Stimulated activated CD8-positive, alpha-beta memory T cell treated with anti-CD3 and anti-CD28 coated beads, Interleukin-12 subunit alpha, Interleukin-12 subunit beta, amount 100 ng/mL, for 1 hour (primary cell): ENCODE results near the gene IQSEC2.

ENCODE experiments used
- DNase-seq: peaks from one replicate; pipeline ENCODE4 v3.0.0-alpha.2; 2020; ENCODE audit warnings: low read depth

Gene IQSEC2

DNA sequence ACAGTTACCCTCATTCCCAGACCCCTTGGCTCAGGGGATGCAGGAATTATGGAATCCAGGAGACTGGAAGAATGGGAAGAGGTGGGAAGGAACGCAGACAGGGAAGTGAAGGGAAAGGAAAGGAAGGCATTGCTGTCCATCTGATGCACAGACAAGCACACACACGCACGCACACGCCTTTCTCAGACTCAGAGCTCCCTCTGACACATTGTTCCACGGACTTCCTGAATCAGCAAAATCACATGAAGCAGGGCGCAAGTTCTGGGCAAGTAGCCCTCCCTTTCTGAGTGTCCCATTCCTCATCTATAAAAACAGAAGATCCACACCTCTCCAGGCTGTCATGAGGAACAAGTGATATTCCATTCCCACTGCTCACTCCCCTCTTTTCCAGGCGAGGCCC, 13.2 kb downstream of the IQSEC2 start:
- DNase-seq = no peak

- no peak for DNase-seq
Measured at GRCh38 chrX:53266914-53267313, 14.5 kb downstream of the IQSEC2 start.

DNA sequence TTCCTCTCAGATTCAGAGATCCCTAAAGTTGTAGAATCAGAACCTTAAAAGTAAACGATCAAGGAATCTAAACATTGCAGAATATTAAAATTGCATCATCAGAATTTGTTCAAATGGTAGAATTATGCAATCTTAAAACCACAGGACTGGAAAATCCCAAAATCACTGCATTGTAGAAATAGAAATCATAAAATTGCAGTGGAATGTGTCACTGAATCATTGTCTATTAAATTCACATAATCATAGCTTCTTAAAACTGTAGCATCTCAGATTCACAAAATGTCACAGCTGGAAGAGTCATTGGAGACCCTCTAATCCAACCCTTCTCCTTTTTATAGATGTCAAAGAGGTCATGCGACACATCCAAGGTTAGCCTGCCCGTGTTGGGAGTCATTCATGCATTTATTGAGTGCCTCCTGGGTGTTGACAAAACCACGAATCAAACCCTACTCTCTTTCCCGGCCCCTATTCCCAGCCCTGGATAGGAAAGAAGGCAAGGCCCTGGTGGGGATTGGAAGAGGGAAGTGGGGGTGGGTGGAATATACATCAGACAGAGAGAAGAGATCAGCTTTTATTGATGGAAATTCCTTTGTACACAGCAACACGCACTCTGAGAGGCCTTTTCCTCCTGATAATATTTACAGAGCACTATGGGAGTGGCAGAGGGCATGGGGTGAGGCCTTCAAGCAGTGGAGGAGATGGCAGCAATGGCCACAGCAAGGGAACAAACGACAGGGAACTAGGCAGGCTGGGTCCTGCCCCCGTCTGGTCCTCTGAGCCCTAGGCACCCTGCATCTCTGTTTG, 15.4 kb downstream of the IQSEC2 start:
- no peak for DNase-seq

GRCh38 chrX:53263597-53264094, 17.7 kb downstream of the IQSEC2 start:
- DNase-seq = no peak

GRCh38 chrX:53262918-53263394, 18.4 kb downstream of the IQSEC2 start:
- DNase-seq = no peak

DNA sequence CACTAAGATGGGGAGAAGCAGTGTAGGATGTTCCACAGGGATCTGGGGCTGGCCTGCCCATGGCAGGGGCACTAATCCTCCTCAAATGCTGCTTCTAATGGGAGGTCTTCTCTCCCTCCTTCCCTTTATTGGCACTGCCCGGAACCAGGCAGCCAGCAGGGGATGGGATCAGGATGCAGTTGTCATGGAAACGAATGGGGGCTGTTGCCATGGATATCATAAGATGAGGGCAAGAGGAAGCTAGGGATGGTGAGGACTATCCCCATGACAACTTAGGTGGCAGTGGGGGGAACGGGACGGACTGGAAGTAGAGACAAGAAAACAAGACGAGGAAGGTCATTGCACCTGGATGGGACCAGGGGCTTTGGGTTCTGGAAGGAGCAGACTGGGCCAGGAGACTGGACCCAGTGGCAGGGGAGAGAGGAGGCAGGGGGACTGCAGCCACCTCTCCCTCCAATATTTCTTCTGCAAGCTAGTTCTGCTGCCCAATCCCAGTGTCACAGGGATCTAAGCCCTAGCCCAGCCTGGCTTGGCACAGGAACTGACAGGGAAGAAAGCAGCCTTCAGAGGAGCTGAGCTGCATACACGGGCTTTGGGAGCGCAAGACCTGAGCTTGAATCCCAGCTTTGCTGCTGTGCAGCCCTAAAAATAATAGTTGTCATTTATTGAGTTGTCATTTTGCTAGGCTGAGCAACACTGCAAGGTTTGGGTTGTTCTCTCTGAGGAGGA, 19.0 kb downstream of the IQSEC2 start:
- DNase-seq = no peak

- DNase-seq = no peak
Measured at GRCh38 chrX:53261355-53261972, 19.9 kb downstream of the IQSEC2 start.

DNA sequence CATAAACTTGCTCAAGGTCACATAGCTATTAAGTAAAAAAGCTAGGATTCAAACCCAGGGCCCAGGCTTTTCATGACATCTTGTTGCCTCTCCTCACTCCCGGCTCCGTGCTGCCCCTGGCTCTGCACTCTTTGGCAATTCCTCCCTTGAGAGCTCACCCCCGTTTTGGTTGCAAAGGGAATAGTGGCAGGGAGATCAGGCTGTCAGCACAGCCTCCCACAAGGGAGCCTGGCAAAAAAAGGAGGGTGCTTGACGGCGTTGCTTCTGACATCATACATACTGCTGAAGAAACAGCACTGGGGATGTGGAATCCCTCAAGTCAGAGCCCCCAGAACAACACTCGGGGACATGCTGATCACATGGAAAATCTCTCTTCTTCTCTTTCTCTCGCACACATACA, 20.5 kb downstream of the IQSEC2 start:
- no peak for DNase-seq

- DNase-seq = no peak
Measured at GRCh38 chrX:53257670-53258423, 23.5 kb downstream of the IQSEC2 start.

DNA sequence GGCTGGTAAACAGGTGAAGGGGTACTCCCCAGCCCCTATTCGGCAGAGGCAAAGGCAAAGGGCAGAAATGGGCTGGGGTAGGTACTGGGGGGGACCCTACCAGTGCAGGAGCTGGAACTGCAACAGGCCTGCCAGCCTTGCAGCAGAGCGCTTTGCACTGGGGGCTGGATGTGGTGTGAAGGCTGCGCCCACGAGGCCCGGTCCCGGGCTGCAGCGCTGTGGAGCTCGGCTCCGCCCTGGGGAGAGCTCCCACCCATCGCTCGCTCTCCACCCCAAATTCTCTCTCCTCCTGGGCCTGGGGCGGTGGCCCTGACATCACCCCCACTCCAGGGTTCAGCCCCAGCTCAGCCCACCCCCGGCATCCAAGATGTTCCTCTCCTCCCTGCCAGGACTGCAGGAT, 24.2 kb downstream of the IQSEC2 start:
- DNase-seq = no peak

GRCh38 chrX:53256446-53257041, 24.8 kb downstream of the IQSEC2 start:
- DNase-seq = no peak

DNA sequence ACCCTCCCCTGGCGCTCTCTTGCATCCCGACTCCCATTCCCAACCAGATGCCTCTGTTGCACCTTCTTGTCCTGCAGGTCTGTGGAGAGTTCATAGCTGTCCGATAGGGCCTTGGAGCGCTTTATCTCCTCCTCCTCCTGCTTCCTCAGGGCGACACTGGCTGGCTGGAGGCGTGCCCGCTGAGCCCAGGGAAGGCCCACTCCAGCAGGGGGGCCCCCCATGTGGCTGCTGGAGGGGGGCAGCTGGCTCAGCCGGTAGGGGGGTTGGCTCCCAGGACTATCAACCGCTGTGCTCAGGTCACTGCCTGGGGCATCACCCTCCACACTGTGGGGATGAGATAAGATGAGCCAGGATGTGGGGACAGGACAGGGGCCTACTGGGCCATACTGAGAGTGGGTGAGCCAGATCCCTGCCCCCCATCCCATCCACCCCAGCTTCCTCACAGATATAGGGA, 25.6 kb downstream of the IQSEC2 start:
- no peak for DNase-seq

GRCh38 chrX:53254570-53255461, 26.6 kb downstream of the IQSEC2 start:
- DNase-seq = no peak

GRCh38 chrX:53253293-53254020, 27.9 kb downstream of the IQSEC2 start:
- no peak for DNase-seq

DNA sequence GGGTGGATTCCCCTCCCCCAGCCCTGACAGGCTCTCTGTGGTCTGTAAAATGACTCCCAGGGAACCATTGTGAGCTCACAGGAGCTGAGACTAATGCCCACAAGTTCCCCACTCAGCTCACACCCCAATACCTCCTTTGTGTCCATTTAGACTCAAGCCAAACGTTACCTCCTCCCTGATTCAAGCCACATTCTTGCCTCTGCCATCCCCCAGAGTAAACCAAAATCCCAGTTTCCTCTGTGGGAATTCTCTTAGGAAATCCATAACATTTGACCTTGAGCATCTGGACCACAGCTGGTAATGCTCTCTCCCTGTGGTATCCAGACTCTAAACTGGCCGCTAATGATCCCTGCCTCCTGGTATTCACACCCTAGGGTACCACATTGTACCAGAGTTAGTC, 30.1 kb downstream of the IQSEC2 start:
- no peak for DNase-seq

DNA sequence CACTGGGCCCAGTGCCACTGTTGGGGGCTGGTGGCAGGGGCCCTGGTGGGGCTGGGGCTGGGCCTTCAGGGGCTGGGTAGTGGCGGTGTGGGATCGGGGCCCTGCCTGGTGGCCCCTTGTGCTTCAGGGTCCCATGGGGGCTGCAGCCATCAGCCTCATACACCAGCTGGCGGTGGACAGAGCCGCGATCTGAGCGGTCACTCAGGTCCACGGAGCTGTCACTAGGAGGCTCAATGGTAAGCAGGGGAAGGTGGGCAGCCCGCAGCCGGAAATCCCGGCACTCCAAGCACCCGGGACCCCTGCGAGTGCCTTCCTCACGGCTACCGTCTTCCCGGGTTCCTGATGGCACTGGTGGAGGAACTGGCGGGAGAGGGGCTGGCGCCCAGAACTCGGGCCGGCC, 30.8 kb downstream of the IQSEC2 start:
- no peak for DNase-seq

- DNase-seq = no peak
Measured at GRCh38 chrX:53249408-53250042, 31.9 kb downstream of the IQSEC2 start.

DNA sequence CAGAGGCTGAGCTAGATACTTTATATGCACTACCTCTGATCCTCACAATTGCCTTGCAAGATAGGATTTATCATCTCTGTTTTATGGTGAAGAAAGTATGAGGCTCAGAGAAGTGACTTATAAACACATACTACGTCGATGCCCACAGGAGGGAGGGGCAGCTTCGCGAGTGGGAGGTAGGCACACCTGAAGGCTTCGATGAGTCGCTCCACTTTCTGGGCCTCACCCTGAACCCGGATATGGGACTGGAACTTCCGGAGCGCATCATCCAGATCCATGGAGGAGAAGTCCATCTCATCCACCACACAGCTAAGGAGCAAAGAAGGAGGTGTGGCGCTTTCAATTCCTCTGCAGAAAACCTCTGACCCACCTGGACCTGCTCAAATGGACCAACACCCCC, 33.5 kb downstream of the IQSEC2 start:
- no peak for DNase-seq

DNA sequence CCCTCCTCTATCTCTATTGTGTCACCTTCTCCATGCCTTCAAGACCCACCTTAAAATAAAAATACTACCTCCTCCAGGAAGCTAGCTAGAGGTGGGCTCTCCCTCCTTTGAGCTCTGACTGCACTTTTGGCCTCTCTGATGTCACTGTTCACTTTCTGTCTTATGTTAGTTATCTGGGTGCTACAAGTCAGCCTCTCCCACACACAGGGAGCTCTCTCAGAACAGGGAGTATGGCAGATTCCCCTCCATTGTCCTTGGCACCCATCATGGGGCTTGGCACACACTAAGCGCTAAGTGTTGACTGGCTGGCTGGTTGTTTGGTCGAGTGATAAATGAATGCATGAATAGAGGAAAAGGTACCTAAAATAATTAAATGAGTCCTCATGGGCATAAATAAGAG, 35.2 kb downstream of the IQSEC2 start:
- DNase-seq = no peak
